ENCODE results near the gene SCCPDH.

The SCCPDH gene

DNA sequence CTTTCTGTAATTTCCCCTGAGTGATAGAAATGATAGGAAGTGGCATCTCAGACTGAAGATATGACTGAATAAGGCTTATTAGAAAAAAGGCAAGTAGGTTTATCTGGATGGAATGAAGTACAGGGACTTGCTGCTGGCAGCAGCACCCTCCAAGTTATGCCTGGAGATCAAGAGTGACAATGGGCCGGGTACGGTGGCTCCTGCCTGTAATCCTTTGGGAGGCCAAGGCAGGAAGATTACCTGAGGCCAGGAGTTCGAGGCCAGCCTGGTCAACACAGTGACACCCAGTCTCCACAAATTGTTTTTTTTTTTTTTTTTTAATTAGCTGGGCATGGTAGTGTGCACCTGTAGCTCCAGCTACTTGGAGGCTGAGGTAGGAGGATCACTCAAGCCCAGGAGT, 87.8 kb downstream of the SCCPDH start:
- no peak for TF ChIP-seq GATA2 (IDR thresholded peaks at IDR 0.05; ENCODE audit: low read depth, low read length)
- TF ChIP-seq GATA3 (IDR thresholded peaks at IDR 0.05; ENCODE audit: low read depth, low read length): no peak

DNA sequence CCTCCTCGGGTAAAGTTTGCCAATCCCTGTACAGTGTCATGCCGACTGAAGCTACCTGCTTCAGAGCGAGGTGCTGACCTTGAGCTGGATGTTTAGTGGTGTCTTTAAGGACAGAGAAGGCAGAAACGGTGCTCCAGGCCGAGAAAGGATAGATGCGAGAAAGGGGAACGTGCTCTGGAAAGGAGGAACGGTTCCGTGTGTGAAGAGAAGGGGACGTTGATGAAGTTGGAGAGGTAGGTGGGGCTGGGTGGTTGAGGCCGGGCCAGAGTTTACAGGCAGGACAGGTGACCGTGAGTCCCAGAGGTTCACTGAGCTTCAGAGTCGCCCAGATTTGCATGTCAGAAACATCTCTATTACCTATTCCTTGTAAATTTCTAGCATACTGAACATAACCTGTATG, 90.7 kb downstream of the SCCPDH start:
- TF ChIP-seq GATA2 (IDR thresholded peaks at IDR 0.05; ENCODE audit: low read depth, low read length): no peak
- no peak for TF ChIP-seq GATA3 (IDR thresholded peaks at IDR 0.05; ENCODE audit: low read depth, low read length)

DNA sequence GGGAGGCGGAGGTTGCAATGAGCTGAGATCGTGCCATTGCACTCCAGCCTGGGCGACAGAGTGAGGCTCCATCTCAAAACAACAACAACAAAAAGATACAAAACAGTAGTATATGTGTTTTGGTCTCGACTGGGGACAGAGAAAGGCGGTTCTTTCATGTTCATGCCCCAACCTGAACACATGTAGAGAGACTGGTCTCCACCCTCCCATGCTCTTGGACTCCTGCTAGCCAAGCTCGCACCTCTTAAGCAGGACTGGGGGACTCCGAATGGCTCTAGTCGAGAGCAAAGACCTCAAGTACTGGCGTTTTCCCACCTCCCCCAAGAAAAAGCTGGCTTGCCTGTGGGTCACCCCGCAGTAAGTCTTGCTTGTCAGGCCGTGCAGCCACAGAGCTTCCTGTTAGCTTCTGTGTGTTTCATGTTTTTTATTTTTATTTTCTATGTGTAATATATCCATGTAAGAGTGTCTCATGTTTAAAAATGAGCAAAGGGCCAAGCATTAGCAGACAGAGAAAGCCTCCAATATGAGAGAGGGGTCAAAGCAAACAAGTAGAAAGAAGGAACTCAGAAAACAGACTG, 91.6 kb downstream of the SCCPDH start:
- TF ChIP-seq GATA3 (IDR thresholded peaks at IDR 0.05; ENCODE audit: low read depth, low read length): no peak
- no peak for TF ChIP-seq GATA2 (IDR thresholded peaks at IDR 0.05; ENCODE audit: low read depth, low read length)
